Keratinocyte (primary cell): Measurements from ENCODE around the gene EVI5L. TPM values are rescaled to one million over a fixed set of nuclear protein-coding genes. Genes with fewer than 3 reads are reported as not detected.

ENCODE experiments used
- DNase-seq: peaks from one replicate; pipeline ENCODE4 v3.0.0-alpha.2; 2011; ENCODE audit warnings: low read depth, missing footprints, low spot score
- FAIRE-seq: peaks from 2 replicates; lab custom pipeline; 2011; peaks lifted over from hg19 to GRCh38; lab: Jason Lieb, UNC
- H2AFZ ChIP-seq: 2 replicates; pipeline ENCODE4 v1.6.0; 2012; ENCODE audit warnings: low read length, control low read depth, inconsistent platforms; ENCODE audit not compliant: control insufficient read depth
- H3K27ac ChIP-seq: 2 replicates; pipeline ENCODE4 v1.5.1; 2011; ENCODE audit warnings: low read length; ENCODE audit not compliant: control insufficient read depth, insufficient read depth
- H3K27me3 ChIP-seq: 3 replicates; pipeline ENCODE4 v1.6.0; 2011; ENCODE audit warnings: low read length; ENCODE audit not compliant: control insufficient read depth, insufficient read depth; ENCODE audit errors: extremely low read depth
- H3K36me3 ChIP-seq, 2 experiments: 2 replicates in 1 of 2; 3 replicates in 1 of 2; pipeline ENCODE4 v1.5.1; 2011; ENCODE audit warnings: low read length in 2 of 2, mild to moderate bottlenecking in 1 of 2; ENCODE audit not compliant: control insufficient read depth in 2 of 2, insufficient read depth in 2 of 2; ENCODE audit errors: extremely low read depth in 1 of 2
- H3K4me1 ChIP-seq: 3 replicates; pipeline ENCODE4 v1.5.1; 2011; ENCODE audit warnings: low read length; ENCODE audit not compliant: control insufficient read depth, insufficient read depth; ENCODE audit errors: extremely low read depth
- H3K4me2 ChIP-seq: 3 replicates; pipeline ENCODE4 v1.6.0; 2011; ENCODE audit warnings: low read depth, low read length; ENCODE audit not compliant: control insufficient read depth, insufficient read depth; ENCODE audit errors: extremely low read depth
- H3K4me3 ChIP-seq, 3 experiments: fragments of 200-600 bp in 1 of 3; sonication (generic) in 1 of 3; 2 replicates in 2 of 3; 3 replicates in 1 of 3; pipeline ENCODE4 v1.5.1; 2011 to 2016; ENCODE audit warnings: low read length in 3 of 3, mild to moderate bottlenecking in 3 of 3, control low read depth in 2 of 3, inconsistent platforms in 1 of 3, low read depth in 1 of 3, mixed read lengths in 1 of 3, mixed run types in 1 of 3, moderate library complexity in 1 of 3; ENCODE audit not compliant: control insufficient read depth in 2 of 3, insufficient read depth in 2 of 3; ENCODE audit errors: extremely low read depth in 1 of 3
- H3K79me2 ChIP-seq: 2 replicates; pipeline ENCODE4 v1.6.0; 2012; ENCODE audit warnings: low read length; ENCODE audit not compliant: control insufficient read depth, insufficient read depth
- H3K9ac ChIP-seq: 3 replicates; pipeline ENCODE4 v1.6.0; 2011; ENCODE audit warnings: low read length; ENCODE audit not compliant: control insufficient read depth, insufficient read depth; ENCODE audit errors: extremely low read depth
- H3K9me1 ChIP-seq: 3 replicates; pipeline ENCODE4 v1.6.0; 2011; ENCODE audit warnings: low read length; ENCODE audit not compliant: control insufficient read depth, insufficient read depth; ENCODE audit errors: extremely low read depth
- H3K9me3 ChIP-seq: 2 replicates; pipeline ENCODE4 v1.5.1; 2012; ENCODE audit warnings: low read depth, low read length; ENCODE audit not compliant: control insufficient read depth
- H4K20me1 ChIP-seq: 3 replicates; pipeline ENCODE4 v1.6.0; 2011; ENCODE audit warnings: low read length; ENCODE audit not compliant: control insufficient read depth, insufficient read depth; ENCODE audit errors: extremely low read depth
- EZH2 ChIP-seq: IDR thresholded peaks from one replicate; pipeline ENCODE4 v1.6.1; 2012; ENCODE audit warnings: inconsistent platforms, mild to moderate bottlenecking, low read length, moderate library complexity
- dilution Hi-C: fragments of 300-500 bp; cut with MboI; formaldehyde crosslinking; loops from one replicate; pipeline ENCODE4 v1.7.0; 2020; ENCODE audit warnings: low sequenced_read_pairs; ENCODE audit not compliant: extremely low pct_ligation_motif_present
- polyA plus RNA-seq, 5 experiments: library from polyadenylated mRNA; depleted of rRNA in 3 of 5; stranded (reverse) in 3 of 5; stranded (forward) in 1 of 5; unstranded in 1 of 5; fragments of >200 nt; gene quantifications; 1 replicate in 1 of 5; 2 replicates in 3 of 5; 3 replicates in 1 of 5; pipeline versions ENCODE4 v1.2.1 to v1.2.3, GENCODE V29; 2011 to 2012; ENCODE audit warnings: missing spikeins in 2 of 5, low read depth in 1 of 5, low replicate concordance in 1 of 5
- TF ChIP-seq, protein P1 (sequence below), 3 experiments: IDR thresholded peaks in 1 of 3; conservative IDR thresholded peaks in 1 of 3; optimal IDR thresholded peaks in 1 of 3; 2 replicates in 2 of 3; 3 replicates in 1 of 3; pipeline versions ENCODE3 to v1.5.1; 2011; ENCODE audit warnings: low read length in 3 of 3, mild to moderate bottlenecking in 3 of 3, moderate library complexity in 2 of 3, control low read depth in 1 of 3, inconsistent platforms in 1 of 3; ENCODE audit not compliant: insufficient read depth in 2 of 3; ENCODE audit errors: extremely low read depth in 1 of 3

EVI5L gene
- polyA plus RNA-seq, 1 donor (not counting 4 experiments of a cell fraction or from before 2014, with no cell fraction given), result 7.5 TPM

DNA sequence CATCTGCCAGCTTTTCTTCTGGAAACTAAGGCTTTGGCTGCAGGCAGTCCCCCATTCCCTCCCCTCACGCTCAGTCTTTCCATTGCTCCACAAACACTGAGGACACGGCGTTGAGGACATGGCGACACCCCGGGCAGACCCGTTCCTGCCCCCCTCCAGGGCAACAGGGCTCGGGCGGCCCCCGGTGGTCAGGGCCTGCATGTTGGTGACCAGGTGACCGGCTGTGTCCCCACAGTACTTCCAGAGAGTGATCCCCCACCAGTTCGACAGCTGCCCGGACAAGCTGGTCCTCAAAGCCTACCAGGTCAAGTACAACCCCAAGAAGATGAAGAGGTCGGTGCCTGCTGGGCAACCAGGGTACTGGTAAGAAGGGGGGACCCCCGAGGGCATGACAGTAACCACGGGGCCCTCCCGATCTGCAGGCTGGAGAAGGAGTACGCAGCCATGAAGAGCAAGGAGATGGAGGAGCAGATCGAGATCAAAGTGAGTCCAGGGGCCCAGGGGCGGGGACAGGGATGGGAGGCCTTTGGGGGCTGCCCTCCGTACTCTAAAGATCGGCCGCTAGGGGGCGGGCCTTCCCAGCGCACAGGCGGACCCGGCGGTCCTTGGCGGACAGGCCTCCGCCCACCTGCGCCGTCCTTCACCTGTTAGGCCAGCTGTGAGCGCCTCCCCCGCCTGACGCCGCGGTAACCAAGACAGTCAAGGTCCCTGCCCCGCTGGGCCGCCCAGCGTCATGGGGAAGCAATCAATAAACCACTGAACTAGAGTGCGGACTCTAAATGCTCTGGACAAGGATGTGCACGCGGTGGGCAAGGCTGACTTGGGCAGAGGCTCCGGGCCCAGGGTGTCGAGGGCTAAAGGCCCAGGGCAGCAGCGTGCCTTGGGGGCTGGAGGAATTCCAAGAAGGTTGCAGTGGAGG is 23.1 kb downstream of the EVI5L start:
- Histone ChIP-seq H3K27me3 (no peaks in the 10 kb centered on the region), H3K36me3 (peaks cover 0 to 2% of the 10 kb centered on the region in 2 experiments), H2AFZ (no peak overlapping the region), H3K9ac (no peak overlapping the region), H3K9me1 (no peaks in the 10 kb centered on the region), H3K79me2 (no peaks in the 10 kb centered on the region), H3K4me3 (no peak overlapping the region), H4K20me1 (no peaks in the 10 kb centered on the region), H3K4me1 (peaks cover 10% of the 10 kb centered on the region), H3K27ac (no peak overlapping the region), H3K9me3 (no peaks in the 10 kb centered on the region), H3K4me2 (peak overlapping the region; percentile 4)
- TF ChIP-seq, protein P1, sequence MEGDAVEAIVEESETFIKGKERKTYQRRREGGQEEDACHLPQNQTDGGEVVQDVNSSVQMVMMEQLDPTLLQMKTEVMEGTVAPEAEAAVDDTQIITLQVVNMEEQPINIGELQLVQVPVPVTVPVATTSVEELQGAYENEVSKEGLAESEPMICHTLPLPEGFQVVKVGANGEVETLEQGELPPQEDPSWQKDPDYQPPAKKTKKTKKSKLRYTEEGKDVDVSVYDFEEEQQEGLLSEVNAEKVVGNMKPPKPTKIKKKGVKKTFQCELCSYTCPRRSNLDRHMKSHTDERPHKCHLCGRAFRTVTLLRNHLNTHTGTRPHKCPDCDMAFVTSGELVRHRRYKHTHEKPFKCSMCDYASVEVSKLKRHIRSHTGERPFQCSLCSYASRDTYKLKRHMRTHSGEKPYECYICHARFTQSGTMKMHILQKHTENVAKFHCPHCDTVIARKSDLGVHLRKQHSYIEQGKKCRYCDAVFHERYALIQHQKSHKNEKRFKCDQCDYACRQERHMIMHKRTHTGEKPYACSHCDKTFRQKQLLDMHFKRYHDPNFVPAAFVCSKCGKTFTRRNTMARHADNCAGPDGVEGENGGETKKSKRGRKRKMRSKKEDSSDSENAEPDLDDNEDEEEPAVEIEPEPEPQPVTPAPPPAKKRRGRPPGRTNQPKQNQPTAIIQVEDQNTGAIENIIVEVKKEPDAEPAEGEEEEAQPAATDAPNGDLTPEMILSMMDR (optimal IDR thresholded peaks at IDR 0.05 in 1 of 3, IDR thresholded peaks at IDR 0.05 in 1 of 3, conservative IDR thresholded peaks at IDR 0.05 in 1 of 3; ENCODE audit: extremely low read depth in 1 of 3, insufficient read depth in 2 of 3, low read length in 3 of 3), result peak in 2 of 3 experiments; percentile 84 to 89
- TF ChIP-seq EZH2, result no peak
- FAIRE-seq (no peak), DNase-seq (no peak)
- dilution Hi-C loops, result no loop called here

DNA sequence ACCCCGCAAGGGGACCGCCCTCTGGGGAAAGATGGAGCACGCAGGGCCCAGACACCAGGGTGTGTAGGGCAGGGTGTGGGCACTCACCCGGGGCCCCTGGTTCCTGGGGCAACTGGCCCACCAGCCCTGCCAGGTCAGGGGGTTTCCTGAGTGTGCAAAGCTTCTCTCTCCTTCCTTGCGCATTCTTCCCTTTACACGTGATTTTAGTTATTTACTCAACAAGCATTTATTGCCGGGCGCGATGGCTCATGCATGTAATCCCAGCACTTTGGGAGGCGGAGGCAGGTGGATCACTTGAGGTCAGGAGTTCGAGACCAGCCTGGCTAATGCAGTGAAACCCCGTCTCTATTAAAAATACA is 23.7 kb downstream of the EVI5L start:
- no peaks in the 10 kb centered on the region for H3K79me2 ChIP-seq
- TF ChIP-seq EZH2, result no peak
- TF ChIP-seq, protein P1 (optimal IDR thresholded peaks at IDR 0.05 in 1 of 3, IDR thresholded peaks at IDR 0.05 in 1 of 3, conservative IDR thresholded peaks at IDR 0.05 in 1 of 3; ENCODE audit: extremely low read depth in 1 of 3, insufficient read depth in 2 of 3, low read length in 3 of 3), result no peak
- H3K36me3 ChIP-seq, result peaks cover 0 to 2% of the 10 kb centered on the region in 2 experiments
- H3K27ac ChIP-seq, result no peak overlapping the region
- DNase-seq (no peak), FAIRE-seq (no peak)
- no peaks in the 10 kb centered on the region for H4K20me1 ChIP-seq
- H3K4me3 ChIP-seq, result no peak overlapping the region
- dilution Hi-C loops, result no loop called here
- H2AFZ ChIP-seq, result no peak overlapping the region
- no peaks in the 10 kb centered on the region for H3K27me3 ChIP-seq
- H3K4me2 ChIP-seq, result no peak overlapping the region
- no peaks in the 10 kb centered on the region for H3K9me1 ChIP-seq
- peaks cover 10% of the 10 kb centered on the region for H3K4me1 ChIP-seq
- H3K9me3 ChIP-seq, result no peaks in the 10 kb centered on the region
- H3K9ac ChIP-seq, result no peak overlapping the region
